HepG2 (cell line): ENCODE results near the gene ACOT8. TPM values are rescaled to one million over a fixed set of nuclear protein-coding genes. Genes with fewer than 3 reads are reported as not detected.

ENCODE experiments used
- CCAR2 ChIP-seq: fragments of 200-400 bp; formaldehyde crosslinking; optimal IDR thresholded peaks from 2 replicates; pipeline ENCODE3; 2018; ENCODE audit warnings: low read depth, mild to moderate bottlenecking, low read length, moderate library complexity
- GATAD2A ChIP-seq: IDR thresholded peaks from 2 replicates; pipeline ENCODE4 v1.6.1; 2016
- SP5 ChIP-seq: IDR thresholded peaks from 2 replicates; pipeline ENCODE4 v1.6.1; 2016; ENCODE audit warnings: low read depth, borderline replicate concordance
- ZNF737 ChIP-seq: sonication (generic); formaldehyde crosslinking; IDR thresholded peaks from 2 replicates; pipeline ENCODE4 v1.5.0; 2020; ENCODE audit warnings: missing genetic modification reagents, mild to moderate bottlenecking, borderline replicate concordance
- polyA plus RNA-seq, 8 experiments: library from polyadenylated mRNA; depleted of rRNA in 3 of 8; stranded (reverse) in 7 of 8; unstranded in 1 of 8; fragments of >200 nt; fragmentation: Illumina TruSeq in 4 of 8; extraction: Trizol in 4 of 8; gene quantifications; 2 replicates each; pipeline versions ENCODE4 v1.2.1 to v1.2.3, GENCODE V29; 2011 to 2016; ENCODE audit warnings: low read depth in 4 of 8, missing spikeins in 1 of 8, mixed read lengths in 1 of 8; ENCODE audit not compliant: insufficient read depth in 1 of 8
- total RNA-seq, 5 experiments: library from RNA; depleted of rRNA; stranded (reverse); fragments of >200 nt; fragmentation: Illumina TruSeq; extraction: Trizol; gene quantifications; 2 replicates each; pipeline ENCODE4 v1.2.3, GENCODE V29; 2016; ENCODE audit warnings: low read depth in 1 of 5
- TF ChIP-seq, protein P1 (sequence below): sonication (generic); formaldehyde crosslinking; IDR thresholded peaks from 2 replicates; pipeline ENCODE4 v1.9.0; 2021; ENCODE audit warnings: missing genetic modification reagents, borderline replicate concordance
- TF ChIP-seq, protein P2 (sequence below), 2 experiments: sonication (generic) in 1 of 2; formaldehyde crosslinking in 1 of 2; IDR thresholded peaks; 2 replicates each; pipeline versions ENCODE4 v1.6.1 to v1.9.0; 2014 to 2022; ENCODE audit warnings: antibody characterized with exemption in 1 of 2, borderline replicate concordance in 1 of 2, inconsistent platforms in 1 of 2, low read depth in 1 of 2, missing genetic modification reagents in 1 of 2
- TF ChIP-seq, protein P3 (sequence below): sonication (generic); formaldehyde crosslinking; IDR thresholded peaks from 2 replicates; pipeline ENCODE4 v1.4.0; 2020; ENCODE audit warnings: missing genetic modification reagents

ACOT8 gene
- total and polyA plus RNA-seq, 2 of the 13 experiments (the other 11 are each of a cell fraction or from before 2014, with no cell fraction given): 31.4 to 45.5 TPM

DNA sequence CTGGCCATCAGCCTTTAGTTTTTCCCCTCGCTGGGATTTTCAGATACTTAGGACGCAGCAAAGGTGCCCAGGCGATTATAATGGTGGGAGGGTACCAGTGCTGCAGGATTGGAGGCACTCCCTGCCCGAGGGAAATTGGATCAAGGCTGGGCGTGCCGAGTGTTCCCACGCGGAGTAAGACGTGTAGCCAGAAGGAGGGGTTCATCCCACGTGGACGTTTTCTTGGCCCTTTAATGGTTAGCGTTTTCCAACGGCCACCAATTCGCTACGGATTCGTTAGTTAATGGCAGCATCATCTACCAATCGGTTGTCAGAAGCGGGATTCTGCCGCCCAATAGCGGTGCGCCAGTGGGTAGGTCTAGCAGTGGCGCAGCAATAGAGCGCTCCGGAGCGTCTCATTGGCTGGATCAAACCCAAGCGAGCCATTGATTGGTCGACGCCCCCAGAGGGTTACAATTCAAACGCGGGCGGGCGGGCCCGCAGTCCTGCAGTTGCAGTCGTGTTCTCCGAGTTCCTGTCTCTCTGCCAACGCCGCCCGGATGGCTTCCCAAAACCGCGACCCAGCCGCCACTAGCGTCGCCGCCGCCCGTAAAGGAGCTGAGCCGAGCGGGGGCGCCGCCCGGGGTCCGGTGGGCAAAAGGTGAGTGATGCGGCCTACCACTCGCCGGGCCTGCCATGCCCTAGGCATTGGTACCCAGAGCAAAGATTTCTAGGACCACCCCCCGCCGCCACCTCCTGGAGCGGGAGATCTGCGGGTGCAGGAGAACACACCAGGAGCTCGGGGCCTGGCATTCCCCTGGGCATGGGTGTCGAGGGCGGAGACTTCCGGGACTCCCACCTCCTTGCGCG, 44.8 kb downstream of the ACOT8 start, which contains the start of gene UBE2C (continued):
- no peak for TF ChIP-seq CCAR2
- TF ChIP-seq SP5 (CRISPR knock-in tag): 0 out of 2 replicates have a peak, but pooled peaks have one; percentile 6
- TF ChIP-seq, protein P1, sequence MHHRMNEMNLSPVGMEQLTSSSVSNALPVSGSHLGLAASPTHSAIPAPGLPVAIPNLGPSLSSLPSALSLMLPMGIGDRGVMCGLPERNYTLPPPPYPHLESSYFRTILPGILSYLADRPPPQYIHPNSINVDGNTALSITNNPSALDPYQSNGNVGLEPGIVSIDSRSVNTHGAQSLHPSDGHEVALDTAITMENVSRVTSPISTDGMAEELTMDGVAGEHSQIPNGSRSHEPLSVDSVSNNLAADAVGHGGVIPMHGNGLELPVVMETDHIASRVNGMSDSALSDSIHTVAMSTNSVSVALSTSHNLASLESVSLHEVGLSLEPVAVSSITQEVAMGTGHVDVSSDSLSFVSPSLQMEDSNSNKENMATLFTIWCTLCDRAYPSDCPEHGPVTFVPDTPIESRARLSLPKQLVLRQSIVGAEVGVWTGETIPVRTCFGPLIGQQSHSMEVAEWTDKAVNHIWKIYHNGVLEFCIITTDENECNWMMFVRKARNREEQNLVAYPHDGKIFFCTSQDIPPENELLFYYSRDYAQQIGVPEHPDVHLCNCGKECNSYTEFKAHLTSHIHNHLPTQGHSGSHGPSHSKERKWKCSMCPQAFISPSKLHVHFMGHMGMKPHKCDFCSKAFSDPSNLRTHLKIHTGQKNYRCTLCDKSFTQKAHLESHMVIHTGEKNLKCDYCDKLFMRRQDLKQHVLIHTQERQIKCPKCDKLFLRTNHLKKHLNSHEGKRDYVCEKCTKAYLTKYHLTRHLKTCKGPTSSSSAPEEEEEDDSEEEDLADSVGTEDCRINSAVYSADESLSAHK (CRISPR knock-in tag): no peak
- TF ChIP-seq, protein P2, sequence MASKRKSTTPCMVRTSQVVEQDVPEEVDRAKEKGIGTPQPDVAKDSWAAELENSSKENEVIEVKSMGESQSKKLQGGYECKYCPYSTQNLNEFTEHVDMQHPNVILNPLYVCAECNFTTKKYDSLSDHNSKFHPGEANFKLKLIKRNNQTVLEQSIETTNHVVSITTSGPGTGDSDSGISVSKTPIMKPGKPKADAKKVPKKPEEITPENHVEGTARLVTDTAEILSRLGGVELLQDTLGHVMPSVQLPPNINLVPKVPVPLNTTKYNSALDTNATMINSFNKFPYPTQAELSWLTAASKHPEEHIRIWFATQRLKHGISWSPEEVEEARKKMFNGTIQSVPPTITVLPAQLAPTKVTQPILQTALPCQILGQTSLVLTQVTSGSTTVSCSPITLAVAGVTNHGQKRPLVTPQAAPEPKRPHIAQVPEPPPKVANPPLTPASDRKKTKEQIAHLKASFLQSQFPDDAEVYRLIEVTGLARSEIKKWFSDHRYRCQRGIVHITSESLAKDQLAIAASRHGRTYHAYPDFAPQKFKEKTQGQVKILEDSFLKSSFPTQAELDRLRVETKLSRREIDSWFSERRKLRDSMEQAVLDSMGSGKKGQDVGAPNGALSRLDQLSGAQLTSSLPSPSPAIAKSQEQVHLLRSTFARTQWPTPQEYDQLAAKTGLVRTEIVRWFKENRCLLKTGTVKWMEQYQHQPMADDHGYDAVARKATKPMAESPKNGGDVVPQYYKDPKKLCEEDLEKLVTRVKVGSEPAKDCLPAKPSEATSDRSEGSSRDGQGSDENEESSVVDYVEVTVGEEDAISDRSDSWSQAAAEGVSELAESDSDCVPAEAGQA (IDR thresholded peaks at IDR 0.05; ENCODE audit: low read depth): no peak
- TF ChIP-seq, protein P2 (CRISPR knock-in tag; IDR thresholded peaks at IDR 0.05; ENCODE audit: borderline replicate concordance): no peak
- TF ChIP-seq ZNF737 (CRISPR knock-in tag): no peak
- no peak for TF ChIP-seq GATAD2A (CRISPR knock-in tag)
- TF ChIP-seq, protein P3, sequence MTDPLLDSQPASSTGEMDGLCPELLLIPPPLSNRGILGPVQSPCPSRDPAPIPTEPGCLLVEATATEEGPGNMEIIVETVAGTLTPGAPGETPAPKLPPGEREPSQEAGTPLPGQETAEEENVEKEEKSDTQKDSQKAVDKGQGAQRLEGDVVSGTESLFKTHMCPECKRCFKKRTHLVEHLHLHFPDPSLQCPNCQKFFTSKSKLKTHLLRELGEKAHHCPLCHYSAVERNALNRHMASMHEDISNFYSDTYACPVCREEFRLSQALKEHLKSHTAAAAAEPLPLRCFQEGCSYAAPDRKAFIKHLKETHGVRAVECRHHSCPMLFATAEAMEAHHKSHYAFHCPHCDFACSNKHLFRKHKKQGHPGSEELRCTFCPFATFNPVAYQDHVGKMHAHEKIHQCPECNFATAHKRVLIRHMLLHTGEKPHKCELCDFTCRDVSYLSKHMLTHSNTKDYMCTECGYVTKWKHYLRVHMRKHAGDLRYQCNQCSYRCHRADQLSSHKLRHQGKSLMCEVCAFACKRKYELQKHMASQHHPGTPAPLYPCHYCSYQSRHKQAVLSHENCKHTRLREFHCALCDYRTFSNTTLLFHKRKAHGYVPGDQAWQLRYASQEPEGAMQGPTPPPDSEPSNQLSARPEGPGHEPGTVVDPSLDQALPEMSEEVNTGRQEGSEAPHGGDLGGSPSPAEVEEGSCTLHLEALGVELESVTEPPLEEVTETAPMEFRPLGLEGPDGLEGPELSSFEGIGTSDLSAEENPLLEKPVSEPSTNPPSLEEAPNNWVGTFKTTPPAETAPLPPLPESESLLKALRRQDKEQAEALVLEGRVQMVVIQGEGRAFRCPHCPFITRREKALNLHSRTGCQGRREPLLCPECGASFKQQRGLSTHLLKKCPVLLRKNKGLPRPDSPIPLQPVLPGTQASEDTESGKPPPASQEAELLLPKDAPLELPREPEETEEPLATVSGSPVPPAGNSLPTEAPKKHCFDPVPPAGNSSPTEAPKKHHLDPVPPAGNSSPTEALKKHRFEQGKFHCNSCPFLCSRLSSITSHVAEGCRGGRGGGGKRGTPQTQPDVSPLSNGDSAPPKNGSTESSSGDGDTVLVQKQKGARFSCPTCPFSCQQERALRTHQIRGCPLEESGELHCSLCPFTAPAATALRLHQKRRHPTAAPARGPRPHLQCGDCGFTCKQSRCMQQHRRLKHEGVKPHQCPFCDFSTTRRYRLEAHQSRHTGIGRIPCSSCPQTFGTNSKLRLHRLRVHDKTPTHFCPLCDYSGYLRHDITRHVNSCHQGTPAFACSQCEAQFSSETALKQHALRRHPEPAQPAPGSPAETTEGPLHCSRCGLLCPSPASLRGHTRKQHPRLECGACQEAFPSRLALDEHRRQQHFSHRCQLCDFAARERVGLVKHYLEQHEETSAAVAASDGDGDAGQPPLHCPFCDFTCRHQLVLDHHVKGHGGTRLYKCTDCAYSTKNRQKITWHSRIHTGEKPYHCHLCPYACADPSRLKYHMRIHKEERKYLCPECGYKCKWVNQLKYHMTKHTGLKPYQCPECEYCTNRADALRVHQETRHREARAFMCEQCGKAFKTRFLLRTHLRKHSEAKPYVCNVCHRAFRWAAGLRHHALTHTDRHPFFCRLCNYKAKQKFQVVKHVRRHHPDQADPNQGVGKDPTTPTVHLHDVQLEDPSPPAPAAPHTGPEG (CRISPR knock-in tag): peak; percentile 95
